HTERT RPE-1 (cell line): ENCODE measurements around the gene UBAC2.
"Not testable (repeated sequence)": the region's sequence is repeated elsewhere in the genome, so short reads cannot be mapped to it uniquely, and the experiment has no call there.

Experiments used
- in situ Hi-C: fragments of 300-500 bp; cut with MboI; formaldehyde crosslinking; loops from 4 replicates; pipeline ENCODE4 v1.14.3; 2020; ENCODE audit warnings: low sequenced_read_pairs

The UBAC2 gene

DNA sequence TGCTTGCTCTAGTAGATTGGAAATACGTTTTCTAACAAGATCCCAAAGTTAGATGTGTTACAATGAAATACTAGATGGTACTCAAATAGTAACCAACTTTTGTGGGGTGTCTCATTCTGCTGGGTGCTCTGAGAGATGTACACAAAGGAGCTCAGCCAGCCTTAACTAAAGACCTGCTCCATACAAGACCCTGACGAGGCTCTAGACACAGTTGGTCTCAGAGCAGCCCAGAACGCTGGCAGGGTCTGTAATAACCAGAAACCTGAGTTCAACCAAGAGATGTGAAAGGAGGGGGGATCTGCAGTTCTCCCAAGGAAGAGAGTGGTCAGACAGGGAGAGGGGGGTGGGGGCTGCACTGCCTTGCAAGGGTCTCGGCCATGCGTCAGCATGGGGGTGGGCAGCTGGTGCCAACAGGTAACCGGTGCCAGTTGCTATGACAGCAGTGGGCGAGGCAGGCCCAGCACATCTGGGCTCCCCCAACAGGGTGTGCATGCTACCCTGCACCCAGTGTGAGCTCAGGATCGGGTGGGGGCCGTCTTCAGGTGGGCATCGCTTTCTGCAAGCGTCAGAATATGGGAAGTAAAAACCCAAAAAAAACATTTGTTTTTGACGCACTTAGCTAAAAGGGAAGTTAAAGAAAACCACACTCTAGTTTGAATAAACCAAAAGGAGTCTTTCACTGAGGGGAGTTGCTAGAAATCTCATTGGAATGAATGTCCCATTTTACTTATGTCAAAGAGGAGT lies 174.5 kb downstream of the UBAC2 start:
- in situ Hi-C loops, result no loop called here

DNA sequence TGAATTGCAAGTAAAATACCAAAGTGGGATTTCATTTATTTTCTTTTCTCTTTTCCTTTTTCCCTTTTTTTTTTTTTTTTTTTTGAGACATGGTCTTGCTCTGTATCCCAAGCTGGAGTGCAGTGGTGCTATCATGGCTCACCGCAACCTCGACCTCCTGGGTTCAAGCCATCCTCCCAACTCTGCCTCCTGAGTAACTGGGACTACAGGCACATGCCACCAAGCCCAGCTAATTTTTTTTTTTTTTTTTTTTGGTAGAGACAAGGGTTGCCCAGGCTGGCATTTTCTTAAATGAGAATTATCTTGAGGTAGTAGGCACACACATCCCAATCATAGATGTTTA lies 175.1 kb downstream of the UBAC2 start:
- in situ Hi-C loops, result no loop called here

DNA sequence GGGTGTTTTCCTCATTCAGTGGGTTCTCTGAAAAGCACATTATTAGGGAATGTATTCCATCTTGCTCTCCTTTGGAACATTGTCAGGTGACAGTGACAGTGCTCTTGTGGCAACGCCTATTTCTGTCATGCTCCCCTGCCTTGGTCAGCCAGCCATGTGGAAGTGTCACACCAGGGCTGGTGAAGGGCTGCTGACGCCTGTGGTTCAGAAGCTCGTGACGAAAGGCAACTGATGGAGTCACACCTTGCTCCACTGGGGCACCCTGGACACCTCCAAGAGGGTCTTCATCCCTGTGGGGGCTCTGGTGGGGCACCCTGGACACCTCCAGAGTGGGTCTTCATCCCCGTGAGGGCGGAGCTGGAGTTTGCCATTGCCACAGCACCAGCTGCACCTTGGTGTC lies 175.5 kb downstream of the UBAC2 start:
- in situ Hi-C loops, result no loop called here

DNA sequence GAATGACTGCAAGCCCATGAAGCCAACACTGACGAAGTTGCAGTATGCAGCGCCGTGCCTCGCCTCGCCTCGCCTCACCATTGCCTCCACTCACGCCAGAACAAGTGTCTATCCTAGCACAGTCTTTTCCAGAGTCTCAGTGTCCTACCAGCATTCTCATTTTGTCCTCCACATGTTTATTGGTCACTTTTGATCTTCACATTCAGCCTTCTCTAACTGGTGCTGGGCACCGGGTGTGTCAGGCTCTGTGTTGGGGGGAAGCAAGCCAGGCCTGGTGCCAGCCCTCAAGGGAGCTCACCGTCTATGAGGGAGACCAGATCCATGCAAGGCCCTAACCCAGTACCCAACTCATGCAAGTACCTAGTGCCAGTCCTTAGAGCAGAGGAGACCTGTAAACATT lies 176.3 kb downstream of the UBAC2 start:
- in situ Hi-C loops, result no loop called here

DNA sequence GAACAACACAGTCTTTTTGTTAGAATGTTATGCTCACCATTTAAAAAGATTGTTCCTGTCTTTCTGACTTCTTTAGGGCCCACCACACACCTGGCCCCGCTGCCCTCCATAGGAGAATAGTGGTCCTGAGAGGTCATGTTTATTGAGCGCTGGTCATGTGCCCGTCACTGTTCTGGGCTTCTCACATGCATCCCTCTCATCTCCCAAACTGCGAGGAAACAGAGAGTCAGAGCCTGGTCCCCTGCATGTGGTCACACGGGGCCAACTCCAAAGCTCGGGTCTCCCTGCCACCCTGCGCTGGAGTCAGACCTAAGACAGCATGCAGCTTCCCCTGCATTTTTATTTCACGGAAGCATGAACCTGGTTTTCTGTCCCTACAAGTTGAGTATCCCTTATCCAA lies 177.0 kb downstream of the UBAC2 start:
- in situ Hi-C loops, result no loop called here

DNA sequence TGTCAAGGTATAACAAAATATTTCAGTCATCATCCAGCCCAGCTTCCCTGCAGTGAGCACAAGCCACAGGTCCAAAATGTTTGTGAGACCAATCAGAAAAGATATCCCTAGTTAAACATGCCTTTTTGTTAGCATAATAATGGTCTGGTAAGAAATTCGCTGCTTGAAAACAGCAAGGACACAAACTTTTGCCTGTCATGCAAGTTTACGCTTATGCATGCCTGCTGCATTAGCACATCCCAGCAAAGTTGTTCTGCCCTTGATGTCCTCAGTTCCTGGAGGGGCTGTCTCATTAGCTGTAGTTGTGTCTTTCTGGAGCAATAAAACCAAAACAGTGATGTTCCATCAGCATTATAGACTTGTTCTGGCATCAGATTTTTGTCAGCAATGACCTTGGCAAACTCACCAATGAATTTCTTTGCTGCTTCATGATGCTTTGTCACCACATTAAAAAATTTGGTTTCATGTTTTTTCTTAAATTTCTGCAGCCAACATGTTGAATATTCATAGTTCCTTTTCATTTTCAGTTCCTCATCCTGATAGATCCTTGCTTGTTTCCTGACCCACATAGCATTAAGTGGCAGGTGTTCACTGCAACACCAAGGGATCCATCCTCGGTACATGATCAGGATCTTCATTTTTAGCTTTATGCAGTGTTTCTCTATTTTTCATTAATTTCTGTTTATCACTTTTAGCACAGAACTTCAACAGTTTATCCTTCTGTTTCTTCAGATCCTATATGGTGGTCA lies 178.5 kb downstream of the UBAC2 start:
- in situ Hi-C loops, result no loop called here

DNA sequence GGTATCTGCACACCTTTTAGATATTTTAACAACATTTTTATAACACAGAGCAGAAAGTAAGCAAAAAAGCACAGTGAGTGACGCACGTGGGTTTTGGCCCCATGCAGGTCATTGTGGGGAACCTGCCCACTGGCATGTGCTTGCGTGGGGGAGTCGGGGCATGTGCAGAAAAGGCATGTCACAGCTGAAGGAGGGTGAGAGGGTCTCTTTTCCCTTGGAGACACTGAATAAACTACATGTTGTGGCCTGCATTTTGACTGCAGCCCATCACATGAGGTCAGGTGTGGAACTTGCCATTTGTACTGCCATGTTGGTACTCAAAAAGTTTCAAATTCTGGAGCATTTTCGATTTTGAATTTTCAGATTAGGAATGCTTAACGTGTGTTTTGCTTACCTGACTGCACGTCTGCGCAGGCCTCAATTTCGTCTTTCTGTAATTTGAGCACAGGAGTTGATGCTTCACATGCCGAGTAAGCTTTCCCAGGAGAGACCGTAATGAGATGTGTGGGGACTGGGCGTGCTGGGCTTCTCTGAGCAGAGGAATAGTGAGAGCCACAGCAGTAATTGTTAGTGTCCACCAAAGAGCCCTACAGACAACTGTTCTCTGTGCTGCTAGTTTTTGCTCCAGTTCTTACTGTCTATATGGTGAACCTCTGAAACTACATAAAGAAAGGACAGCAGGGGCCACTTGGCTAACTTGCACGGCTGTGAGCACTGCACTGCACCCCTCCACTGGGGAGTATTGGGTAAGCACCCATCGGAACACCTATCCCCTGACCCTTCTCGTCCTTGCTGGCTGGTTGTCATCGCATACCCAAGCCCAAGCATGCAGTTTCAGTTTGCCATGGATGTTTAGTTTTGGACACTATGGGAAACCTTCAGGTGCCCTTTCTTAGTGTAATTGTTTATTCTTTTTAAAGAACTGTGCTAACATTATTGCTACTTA lies 179.5 kb downstream of the UBAC2 start:
- in situ Hi-C loops, result no loop called here

DNA sequence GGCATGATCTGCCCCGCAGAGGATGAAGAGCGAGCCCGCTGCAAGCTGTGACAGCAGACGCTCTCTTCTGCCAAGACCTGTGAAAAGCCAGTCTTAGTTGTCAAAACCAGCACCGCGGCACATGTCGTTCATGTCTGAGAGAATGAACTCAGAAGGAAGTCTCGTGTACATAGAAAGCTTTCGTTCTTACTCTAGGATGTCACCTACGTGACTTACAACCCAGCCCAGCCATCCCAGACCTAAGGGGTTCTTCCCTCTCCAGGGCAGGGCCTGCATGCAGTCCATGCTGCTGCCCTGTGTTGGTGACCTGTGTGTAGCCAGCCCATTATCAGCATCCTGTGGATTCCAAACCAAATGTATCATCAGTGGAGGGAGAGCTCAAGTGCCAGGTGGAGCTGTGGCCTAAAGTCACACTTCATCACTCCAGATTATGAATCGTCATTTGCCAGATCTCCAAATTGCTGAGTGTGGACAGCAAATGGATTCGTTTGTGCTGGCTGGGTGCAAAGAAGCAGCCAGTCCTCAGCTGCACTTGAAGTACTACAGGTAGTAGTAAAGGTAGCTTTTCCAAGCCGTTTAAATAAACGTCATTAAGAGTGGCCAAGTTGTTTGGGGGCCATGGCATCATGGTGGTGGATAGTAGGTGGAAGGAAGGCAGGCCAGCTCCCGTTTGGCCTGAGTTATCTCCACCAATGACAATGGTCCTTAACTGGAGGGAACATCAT lies 180.4 kb downstream of the UBAC2 start:
- in situ Hi-C loops, result no loop called here

DNA sequence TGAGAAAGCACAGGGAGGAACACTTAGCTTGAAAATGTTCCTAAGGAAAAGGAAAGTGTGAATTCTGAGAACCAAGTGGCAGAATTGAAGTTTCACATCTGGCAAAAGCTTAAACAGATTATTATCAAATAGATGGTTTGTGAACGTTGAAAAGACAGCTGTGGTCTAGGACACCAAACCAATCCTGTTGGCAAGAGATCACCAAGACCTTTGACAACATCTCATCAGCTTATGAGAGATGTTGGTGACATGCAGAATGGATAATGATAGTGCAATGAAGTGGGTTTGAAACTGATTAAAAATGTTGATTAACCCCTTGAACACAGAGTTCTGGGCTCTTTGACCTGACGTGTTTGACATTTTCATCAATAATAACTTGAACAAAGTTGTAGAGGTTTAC lies 181.1 kb downstream of the UBAC2 start:
- in situ Hi-C loops, result no loop called here

DNA sequence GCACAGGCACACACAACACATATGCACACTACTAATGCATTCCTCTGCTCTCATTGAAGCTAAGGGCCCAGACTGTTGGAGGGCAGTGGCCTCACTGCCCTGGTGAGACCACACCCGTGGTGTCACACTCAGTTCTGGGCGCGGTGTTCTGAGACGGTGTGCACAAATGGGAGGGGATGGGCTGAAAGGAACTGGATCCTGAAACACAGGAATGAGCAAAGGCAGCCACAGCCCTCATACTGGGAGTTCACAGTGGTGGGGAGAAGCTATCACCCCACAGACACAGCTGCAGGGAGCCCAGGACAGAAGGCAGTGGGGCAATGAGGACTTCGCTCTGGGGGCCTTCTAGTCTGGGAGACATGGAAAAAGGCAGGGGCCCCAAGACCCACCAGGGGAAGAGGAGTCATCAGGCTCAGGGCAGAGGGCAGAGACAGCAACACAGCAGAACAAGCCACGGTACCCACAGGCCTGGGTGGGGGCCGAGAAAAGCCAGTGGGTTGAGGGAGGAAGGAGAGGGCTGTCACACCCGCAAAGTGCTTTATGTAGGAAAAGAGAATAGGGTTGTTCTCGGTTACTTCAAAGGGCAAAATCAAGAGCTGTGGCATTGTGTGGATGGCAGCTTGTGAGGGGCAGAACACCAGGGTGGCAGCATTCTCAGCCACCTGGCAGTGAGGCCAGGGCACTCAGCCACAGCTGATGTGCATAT lies 181.9 kb downstream of the UBAC2 start:
- in situ Hi-C loops, result no loop called here

DNA sequence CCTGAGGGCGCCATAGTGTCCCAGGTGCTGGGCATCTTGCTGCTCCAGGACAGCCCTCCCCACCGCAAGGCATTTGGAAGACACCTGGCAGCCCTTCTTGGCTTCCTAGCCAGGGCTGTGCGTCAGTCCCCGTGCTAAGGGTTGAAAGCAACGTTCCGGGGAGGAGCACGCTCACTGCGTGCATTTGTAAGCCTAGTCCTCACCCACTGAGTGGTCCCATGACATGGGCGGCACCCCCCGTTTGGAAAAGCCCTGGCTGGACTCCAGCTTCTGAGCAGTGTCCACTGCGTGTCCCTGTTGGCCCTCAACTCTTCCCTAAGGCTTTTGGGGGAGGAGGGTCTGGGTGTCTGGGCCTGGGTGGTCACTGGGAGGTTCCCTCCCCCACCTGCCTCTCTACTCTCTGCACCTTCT lies 182.9 kb downstream of the UBAC2 start:
- in situ Hi-C loops, result no loop called here

DNA sequence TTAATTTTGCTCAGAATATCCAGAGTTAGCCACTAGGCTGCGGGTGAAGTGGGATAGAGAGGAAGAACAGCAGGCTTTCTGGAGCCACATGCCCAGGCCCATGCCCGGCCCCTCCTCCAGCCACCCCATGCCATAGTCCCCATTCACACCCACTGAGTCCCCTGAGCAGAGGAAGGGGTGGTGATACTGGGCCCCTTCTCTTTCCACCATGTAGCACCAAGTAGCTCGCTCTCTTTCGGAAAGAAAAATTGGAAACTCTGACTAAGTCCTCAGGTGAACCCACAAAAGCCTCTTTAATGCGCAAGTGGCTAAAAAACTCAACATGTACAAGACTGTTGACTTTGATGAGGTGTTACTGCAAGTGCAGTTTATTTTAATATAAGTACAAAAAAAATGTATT lies 183.3 kb downstream of the UBAC2 start:
- in situ Hi-C loops, result no loop called here

DNA sequence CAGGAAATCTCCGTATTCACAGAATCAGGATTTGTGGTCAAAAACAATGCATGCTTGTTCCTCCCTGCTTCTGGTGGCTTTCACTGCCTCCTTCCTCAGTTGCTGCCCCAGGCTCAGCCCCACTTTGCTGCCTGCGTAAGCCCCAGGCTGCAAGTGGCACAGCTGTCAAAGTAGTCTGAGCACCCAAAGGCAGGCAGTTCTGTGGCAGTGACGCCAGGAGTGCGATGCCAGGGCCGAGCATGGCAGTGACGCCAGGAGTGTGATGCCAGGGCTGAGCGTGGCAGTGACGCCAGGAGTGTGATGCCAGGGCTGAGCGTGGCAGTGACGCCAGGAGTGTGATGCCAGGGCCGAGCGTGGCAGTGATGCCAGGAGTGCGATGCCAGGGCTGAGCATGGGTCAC lies 183.8 kb downstream of the UBAC2 start:
- in situ Hi-C loops, result no loop called here

DNA sequence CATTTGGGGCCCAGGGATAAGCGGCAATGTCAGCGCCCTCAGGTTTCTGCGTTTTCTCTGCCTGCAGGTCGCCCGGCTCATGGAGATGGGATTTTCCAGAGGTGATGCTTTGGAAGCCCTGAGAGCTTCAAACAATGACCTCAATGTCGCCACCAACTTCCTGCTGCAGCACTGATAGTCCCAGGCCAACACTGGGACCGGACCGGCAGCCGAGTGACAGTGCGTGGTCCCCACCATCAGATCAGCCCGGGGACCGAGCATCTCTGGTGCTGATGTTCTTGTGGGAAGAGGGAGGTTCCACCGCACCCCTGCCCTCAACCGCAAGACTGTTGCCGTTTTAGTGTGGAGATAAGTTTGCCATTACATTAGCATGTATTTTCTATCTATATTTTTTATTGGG lies 184.5 kb downstream of the UBAC2 start:
- in situ Hi-C loops, result no loop called here

DNA sequence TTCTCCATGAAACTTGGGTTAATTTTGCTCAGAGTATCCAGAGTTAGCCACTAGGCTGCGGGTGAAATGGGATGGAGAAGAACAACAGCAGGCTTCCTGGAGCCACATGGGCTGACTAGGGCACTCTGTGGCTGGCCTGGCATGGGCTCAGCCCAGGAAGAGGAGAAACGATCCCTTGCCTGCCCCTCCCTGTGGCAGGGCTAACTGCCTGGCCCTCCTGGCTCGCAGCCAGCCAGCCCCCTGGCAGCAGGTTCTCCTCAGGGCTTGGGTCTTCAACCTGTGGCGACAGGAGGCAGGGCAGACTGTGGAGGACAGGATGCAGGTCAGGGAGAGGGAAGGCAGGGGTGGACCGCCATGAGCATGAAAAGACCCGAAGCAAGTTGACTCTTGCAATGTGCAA lies 185.3 kb downstream of the UBAC2 start:
- in situ Hi-C loops, result no loop called here

DNA sequence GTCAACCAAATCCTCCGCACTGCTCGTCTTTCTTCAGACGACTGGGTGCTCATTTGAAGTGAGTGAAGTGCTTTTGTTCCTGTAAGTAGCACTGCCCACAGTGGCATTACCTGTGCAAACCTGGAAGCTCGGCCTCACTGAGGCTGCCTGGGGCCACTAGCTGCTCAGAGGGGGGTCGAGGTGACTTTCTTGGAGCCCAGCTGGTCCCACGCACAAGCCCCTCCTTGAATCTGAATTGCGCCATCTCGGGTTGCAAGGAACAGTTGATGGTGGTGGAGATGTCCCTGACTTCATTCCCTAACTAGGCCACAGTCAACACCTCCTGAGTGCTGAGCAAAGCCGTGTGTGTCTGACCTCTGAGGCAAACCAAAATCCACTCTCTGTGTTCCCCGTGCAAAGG lies 185.8 kb downstream of the UBAC2 start:
- in situ Hi-C loops, result no loop called here

DNA sequence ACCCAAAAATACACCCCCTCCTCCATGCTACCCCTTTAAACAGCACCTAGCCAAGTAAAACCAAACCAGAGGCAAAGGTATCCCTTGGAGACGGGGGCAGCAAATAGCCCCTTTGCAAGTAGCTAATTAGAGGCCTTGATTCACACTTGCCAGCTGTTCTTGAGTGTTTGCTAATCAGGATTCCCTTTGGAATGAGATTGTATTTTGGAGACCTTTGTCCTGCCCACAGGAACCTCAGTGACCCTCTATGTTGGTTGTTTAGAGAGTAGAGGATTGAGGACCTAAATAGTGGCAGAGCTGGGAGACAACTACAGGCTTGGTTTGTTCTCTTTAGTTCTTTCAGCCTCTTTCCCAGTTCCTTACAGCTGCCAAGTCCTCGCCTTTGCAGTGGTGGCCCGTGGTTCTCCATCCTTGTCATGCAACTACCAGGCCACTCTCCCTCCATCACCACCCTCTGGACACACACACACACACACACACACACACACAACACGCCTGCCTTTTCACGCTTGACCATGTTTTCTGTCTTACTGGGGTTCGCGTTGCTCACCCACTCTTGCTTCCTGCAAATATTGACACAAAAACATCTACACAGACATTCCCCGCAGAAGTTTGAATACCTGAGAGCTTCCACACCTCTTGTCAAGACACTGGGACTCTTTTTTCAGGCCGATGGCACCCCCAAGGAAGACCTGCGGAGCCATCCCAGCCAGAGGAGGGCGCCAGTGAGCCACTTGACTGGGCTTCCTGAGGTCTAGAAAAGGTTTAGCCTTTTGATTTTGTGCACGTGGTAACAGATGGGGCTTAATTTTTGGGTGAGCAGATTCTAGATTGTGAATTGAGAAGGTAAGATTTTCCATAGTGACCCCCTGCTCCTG lies 186.5 kb downstream of the UBAC2 start:
- in situ Hi-C loops, result no loop called here

DNA sequence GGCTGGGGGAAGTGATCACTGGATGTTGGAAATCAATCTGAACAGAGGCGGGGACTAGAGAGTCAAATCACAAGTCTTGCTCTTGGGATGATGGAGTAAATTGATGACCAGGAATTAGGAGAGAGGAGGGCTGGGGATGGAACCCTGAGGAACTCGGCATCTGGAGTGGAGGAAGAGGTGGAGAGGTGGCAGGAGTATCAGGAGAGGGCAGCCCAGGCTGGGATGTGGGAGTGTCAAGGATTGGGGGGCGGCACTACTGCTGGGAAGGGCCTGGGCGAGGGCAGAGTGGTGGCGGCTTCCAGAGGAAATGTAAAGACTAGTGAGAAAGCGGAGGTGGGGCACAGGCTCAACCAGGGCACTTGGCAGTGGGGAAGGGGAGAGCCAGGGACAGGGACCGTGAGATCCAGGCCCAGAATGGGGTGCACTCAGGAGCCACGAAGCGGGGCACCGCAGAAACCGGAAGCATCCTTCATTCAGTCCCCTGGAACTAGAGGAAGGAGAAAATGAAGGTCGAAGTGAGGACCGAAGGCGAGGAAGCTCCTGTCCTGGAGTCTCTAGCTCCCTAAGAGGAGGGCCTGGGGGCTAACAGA lies 187.8 kb downstream of the UBAC2 start:
- in situ Hi-C loops, result no loop called here

DNA sequence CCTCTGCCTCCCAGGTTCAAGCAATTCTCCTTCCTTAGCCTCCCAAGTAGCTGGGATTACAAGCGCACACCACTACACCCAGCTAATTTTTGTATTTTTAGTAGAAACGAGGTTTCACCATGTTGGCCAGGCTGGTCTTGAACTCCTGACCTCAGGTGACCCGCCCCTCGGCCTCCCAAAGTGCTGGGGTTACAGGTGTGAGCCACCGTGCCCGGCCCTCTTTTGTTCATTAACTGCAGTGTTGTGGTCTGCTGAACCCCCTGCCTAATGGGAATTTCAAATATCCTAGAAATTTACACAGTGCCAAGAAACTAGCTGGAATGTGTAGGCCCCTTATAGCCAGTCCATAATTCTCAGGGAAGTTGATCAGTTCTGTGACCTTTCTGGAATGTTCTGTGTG lies 188.4 kb downstream of the UBAC2 start:
- in situ Hi-C loops, result not testable (repeated sequence)
